Smooth muscle cell (in vitro differentiated cells): ENCODE measurements around the gene EXOC3L2. TPM values are rescaled to one million over a fixed set of nuclear protein-coding genes. Genes with fewer than 3 reads are reported as not detected.

ENCODE experiments used
- DNase-seq: peaks from one replicate; lab custom pipeline; 2025; ENCODE audit not compliant: unreplicated experiment; lab: John Stamatoyannopoulos, UW
- H2AFZ ChIP-seq: fragments of 200-600 bp; sonication (generic); 2 replicates; pipeline ENCODE4 v1.6.0; 2016; ENCODE audit warnings: antibody characterized with exemption, low read depth, mild to moderate bottlenecking
- H3F3A ChIP-seq: fragments of 200-600 bp; sonication (generic); 2 replicates; pipeline ENCODE4 v1.6.0; 2017; ENCODE audit warnings: antibody characterized with exemption, low read depth
- H3K27ac ChIP-seq: fragments of 200-600 bp; sonication (generic); 2 replicates; pipeline ENCODE4 v1.5.1; 2016; ENCODE audit warnings: low read depth, mild to moderate bottlenecking
- H3K27me3 ChIP-seq: fragments of 200-600 bp; sonication (generic); 2 replicates; pipeline ENCODE4 v1.6.1; 2016; ENCODE audit warnings: low read depth, mild to moderate bottlenecking
- H3K36me3 ChIP-seq: fragments of 200-600 bp; sonication (generic); 2 replicates; pipeline ENCODE4 v1.5.1; 2016; ENCODE audit warnings: low read depth
- H3K4me1 ChIP-seq: fragments of 200-600 bp; sonication (generic); 2 replicates; pipeline ENCODE4 v1.5.1; 2016; ENCODE audit warnings: low read depth
- H3K4me2 ChIP-seq: fragments of 200-600 bp; sonication (generic); 2 replicates; pipeline ENCODE4 v1.6.0; 2016; ENCODE audit warnings: mild to moderate bottlenecking
- H3K4me3 ChIP-seq: fragments of 200-600 bp; sonication (generic); 2 replicates; pipeline ENCODE4 v1.5.1; 2016; ENCODE audit warnings: mild to moderate bottlenecking
- H3K79me2 ChIP-seq: fragments of 200-600 bp; sonication (generic); 2 replicates; pipeline ENCODE4 v1.6.0; 2016; ENCODE audit warnings: low read depth, mild to moderate bottlenecking
- H3K9ac ChIP-seq: fragments of 200-600 bp; sonication (generic); 2 replicates; pipeline ENCODE4 v1.6.0; 2016; ENCODE audit warnings: low read depth
- H3K9me3 ChIP-seq: fragments of 200-600 bp; sonication (generic); replicated peaks from 2 replicates; pipeline ENCODE4 v1.5.1; 2016; ENCODE audit warnings: low read depth
- H4K20me1 ChIP-seq: fragments of 200-600 bp; sonication (generic); 2 replicates; pipeline ENCODE4 v1.6.0; 2016; ENCODE audit warnings: low read depth
- WGBS: methylation state at CpG from one replicate; pipeline ENCODE4 v1.1.7; 2016; ENCODE audit warnings: low lambda C conversion rate; 5-methylcytosine and 5-hydroxymethylcytosine counted together
- polyA plus RNA-seq: library from polyadenylated mRNA; unstranded; fragments of >200 nt; fragmentation: Nextera tagmentation; extraction: Ambion mirVana; gene quantifications from 2 replicates; pipeline ENCODE4 v1.2.1, GENCODE V29; 2016
- total RNA-seq: library from RNA; depleted of rRNA; stranded (reverse); fragments of >200 nt; gene quantifications from 2 replicates; pipeline ENCODE4 v1.2.3, GENCODE V29; 2014
- TF ChIP-seq, protein P1 (sequence below): fragments of 200-600 bp; sonication (generic); IDR thresholded peaks from 2 replicates; pipeline ENCODE4 v1.5.1; 2017; ENCODE audit warnings: borderline replicate concordance, mild to moderate bottlenecking, antibody characterized with exemption; ENCODE audit not compliant: insufficient read depth, poor library complexity, severe bottlenecking

The EXOC3L2 gene
- total and polyA plus RNA-seq, 2 experiments from 2014 or later, result 0.76 to 7.5 TPM

DNA sequence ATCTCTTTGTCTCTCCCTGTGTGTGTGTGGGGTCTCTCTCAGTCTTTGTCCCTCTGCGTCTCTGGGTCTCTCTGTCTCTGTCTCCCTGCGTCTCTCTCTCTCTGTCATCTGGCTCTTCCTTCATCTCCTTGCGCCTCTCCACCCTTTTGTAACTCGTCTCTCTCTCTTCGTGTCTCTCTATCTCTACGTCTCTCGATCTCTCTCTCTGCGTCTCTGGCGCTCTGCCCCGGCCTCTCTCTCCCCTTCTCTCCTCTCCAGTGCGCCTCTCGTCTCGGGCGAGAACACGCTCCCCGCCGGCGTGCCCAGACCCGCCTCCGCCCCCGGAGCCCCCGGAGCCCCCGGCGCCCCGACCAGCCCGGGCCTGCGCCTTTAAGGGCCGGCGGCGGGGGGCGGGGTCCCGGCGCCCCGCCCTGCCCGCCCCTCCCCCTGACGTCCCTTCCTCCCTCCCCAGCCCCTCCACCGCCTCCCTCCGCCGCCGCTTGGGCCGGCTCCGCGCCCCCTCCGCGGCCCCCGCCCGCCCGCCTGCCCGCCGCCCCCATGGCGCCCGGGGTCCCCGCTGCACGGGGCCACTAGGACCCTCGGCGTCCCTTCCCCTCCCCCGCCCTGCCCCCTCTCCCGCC, 5.7 kb upstream of the EXOC3L2 start, which contains the start of gene MARK4:
Gene MARK4, plus strand, starts transcription at position 440 of the 620 bp plus-strand sequence. CDS start 318 bp downstream, outside the sequence.
- Histone ChIP-seq H3K9ac (peak within 1 kb of the TSS; percentile 78), H3K36me3 (no peaks in the 10 kb centered on the region), H4K20me1 (peaks cover 40% of the 10 kb centered on the region), H3F3A (no peaks in the 10 kb centered on the region), H3K79me2 (peaks cover 48% of the 10 kb centered on the region), H3K9me3 (no peaks in the 10 kb centered on the region), H3K27me3 (no peaks in the 10 kb centered on the region), H2AFZ (peak within 1 kb of the TSS; percentile 89), H3K4me2 (peak within 1 kb of the TSS; percentile 92), H3K4me1 (no peaks in the 10 kb centered on the region), H3K27ac (peak within 1 kb of the TSS; percentile 49), H3K4me3 (peak within 1 kb of the TSS; percentile 91)
- TF ChIP-seq, protein P1, sequence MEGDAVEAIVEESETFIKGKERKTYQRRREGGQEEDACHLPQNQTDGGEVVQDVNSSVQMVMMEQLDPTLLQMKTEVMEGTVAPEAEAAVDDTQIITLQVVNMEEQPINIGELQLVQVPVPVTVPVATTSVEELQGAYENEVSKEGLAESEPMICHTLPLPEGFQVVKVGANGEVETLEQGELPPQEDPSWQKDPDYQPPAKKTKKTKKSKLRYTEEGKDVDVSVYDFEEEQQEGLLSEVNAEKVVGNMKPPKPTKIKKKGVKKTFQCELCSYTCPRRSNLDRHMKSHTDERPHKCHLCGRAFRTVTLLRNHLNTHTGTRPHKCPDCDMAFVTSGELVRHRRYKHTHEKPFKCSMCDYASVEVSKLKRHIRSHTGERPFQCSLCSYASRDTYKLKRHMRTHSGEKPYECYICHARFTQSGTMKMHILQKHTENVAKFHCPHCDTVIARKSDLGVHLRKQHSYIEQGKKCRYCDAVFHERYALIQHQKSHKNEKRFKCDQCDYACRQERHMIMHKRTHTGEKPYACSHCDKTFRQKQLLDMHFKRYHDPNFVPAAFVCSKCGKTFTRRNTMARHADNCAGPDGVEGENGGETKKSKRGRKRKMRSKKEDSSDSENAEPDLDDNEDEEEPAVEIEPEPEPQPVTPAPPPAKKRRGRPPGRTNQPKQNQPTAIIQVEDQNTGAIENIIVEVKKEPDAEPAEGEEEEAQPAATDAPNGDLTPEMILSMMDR, result no peak
- DNase-seq, result peak; percentile 37
- 0% methylated on average over 7 of the region's 58 CpGs for WGBS

DNA sequence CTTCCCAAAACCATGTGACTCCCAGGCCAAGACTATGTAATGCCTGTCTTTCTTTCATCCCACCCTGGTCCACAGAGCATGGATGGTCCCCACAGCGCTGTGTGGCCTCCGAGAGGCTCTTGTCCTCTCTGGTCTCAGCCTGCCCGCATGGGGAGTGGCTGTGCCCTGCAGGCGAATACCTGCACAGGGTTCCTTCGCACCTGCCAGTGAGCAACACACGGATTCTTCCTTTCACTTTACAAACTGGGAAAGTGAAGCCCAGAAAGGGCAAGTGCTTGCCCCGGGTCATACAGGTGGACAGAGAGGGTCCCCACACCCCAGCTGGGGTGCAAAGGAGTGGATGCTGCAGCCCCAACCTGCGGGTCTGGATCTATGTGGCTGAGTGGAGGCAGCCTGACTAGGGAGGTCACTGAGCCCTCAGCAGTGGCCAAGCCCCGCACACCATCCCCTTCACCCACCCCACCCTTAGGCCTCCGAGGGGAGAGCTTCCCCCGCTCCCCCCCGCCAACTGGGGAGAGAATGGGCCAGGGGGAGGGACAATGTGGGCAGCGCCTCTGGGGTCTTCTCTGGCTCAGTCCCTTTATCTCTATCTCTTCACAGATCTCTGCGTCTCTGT, 5.1 kb upstream of the EXOC3L2 start:
- WGBS, result 53% methylated on average over 8 of the region's 14 CpGs
- TF ChIP-seq, protein P1, result no peak
- H3F3A ChIP-seq, result no peaks in the 10 kb centered on the region
- H3K79me2 ChIP-seq, result peaks cover 42% of the 10 kb centered on the region
- H3K4me1 ChIP-seq, result no peaks in the 10 kb centered on the region
- no peaks in the 10 kb centered on the region for H3K27me3 ChIP-seq
- H2AFZ ChIP-seq, result peak overlapping the region; percentile 89
- H3K4me2 ChIP-seq, result peak overlapping the region; percentile 92
- H3K27ac ChIP-seq, result no peak overlapping the region
- H3K4me3 ChIP-seq, result peak overlapping the region; percentile 91
- no peaks in the 10 kb centered on the region for H3K36me3 ChIP-seq
- H3K9ac ChIP-seq, result peak overlapping the region; percentile 78
- peaks cover 35% of the 10 kb centered on the region for H4K20me1 ChIP-seq
- no peak for DNase-seq
- no peaks in the 10 kb centered on the region for H3K9me3 ChIP-seq

DNA sequence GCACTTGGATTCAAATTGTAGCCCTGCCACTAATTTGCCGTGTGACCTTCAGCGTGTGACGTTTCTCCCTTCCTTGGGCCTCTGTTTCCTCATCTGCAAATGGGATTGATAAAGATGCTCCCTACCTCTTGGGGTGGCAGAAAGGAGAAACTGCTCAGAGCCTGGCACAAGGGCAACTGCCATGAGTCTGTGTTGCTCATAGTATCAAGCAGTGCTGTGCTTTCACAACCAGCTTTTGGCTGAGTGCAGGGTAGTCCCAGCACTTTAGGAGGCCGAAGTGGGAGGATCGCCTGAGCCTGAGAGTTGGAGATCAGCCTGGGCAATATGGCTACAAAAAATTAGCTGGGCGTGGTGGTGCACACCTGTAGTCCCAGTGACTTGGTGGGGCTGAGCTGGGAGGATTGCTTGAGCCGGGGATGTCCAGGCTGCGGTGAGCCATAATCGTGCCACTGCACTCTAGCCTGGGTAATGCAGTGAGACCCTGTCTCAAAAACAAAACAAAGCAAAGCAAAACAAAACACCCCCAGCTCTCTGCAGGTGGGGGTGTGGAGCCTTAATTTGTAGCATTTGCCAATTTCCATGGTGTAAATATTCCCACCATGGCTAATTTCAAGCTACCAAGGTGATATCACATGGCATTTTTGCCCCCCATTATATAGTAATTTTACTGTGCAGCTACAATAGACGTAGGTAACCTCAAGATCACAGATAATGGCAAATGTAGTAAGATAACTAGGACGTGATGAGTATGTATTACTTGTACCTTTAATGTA, 4.2 kb upstream of the EXOC3L2 start:
- H3K27me3 ChIP-seq, result no peaks in the 10 kb centered on the region
- TF ChIP-seq, protein P1, result no peak
- peaks cover 27% of the 10 kb centered on the region for H4K20me1 ChIP-seq
- H3K9ac ChIP-seq, result no peak overlapping the region
- H3K79me2 ChIP-seq, result peaks cover 33% of the 10 kb centered on the region
- 68% methylated on average over 11 of the region's 11 CpGs for WGBS
- no peaks in the 10 kb centered on the region for H3K4me1 ChIP-seq
- H3K4me3 ChIP-seq, result no peak overlapping the region
- no peaks in the 10 kb centered on the region for H3F3A ChIP-seq
- no peak overlapping the region for H2AFZ ChIP-seq
- no peak for DNase-seq
- no peaks in the 10 kb centered on the region for H3K36me3 ChIP-seq
- no peaks in the 10 kb centered on the region for H3K9me3 ChIP-seq
- H3K4me2 ChIP-seq, result no peak overlapping the region
- no peak overlapping the region for H3K27ac ChIP-seq
